GM18498 (cell line): Measurements from ENCODE around the gene HDAC4.

ENCODE experiments used
- ATAC-seq: cut with Tn5 transposase; IDR thresholded peaks from one replicate; pipeline ENCODE4 v1.9.1; 2021; ENCODE audit warnings: mild to moderate bottlenecking, moderate library complexity; ENCODE audit not compliant: unreplicated experiment

Gene HDAC4

GRCh38 chr2:239244625-239245024 lies 156.2 kb downstream of the HDAC4 start:
- ATAC-seq = no peak

GRCh38 chr2:239241431-239241960 lies 159.3 kb downstream of the HDAC4 start:
- no peak for ATAC-seq

DNA sequence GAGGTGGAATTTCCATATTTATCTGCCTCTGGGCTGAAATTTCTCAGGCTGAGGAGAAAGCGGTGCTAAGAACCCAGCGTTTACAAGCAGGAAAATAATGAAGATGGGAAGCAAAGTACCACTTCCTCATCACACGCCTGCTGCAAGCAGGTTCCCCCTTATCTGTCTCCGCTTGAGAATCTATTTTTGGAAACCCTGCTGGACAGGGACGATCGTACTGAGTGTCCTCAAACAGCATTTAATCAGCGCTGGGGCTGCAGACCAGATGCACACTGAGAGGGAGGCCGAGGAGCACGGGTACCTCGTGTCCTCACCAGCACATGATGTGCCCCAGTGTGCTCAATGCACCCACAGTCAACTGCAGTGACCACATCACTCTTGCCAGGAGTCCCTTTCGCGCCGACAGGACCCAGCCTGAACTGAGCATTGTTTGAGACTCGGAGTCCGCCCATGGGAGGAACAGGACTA lies 160.4 kb downstream of the HDAC4 start:
- ATAC-seq = no peak

GRCh38 chr2:239239607-239240413 lies 161.0 kb downstream of the HDAC4 start:
- ATAC-seq = no peak

GRCh38 chr2:239238839-239239606 lies 161.8 kb downstream of the HDAC4 start:
- ATAC-seq = no peak

- no peak for ATAC-seq
Observed at GRCh38 chr2:239238381-239238780, 162.4 kb downstream of the HDAC4 start.

DNA sequence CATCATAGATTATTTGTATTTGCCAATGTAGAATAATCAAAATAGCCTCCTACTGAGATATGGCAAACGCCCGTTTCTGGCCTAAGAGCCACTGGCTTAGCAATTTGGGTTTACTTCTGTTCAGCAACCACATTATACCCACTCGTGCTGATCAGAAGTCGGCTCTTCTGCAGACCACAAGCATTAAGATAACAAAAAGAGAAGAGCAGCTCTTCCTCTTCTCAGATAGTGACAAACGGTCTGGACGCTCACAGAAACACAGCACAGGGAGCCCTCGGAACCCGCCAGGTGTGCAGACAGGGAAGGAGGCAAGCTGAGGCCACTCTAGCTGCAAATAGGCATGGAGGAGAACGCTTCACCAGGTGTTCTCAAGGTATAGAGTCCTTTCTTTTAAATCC lies 164.0 kb downstream of the HDAC4 start:
- no peak for ATAC-seq

- ATAC-seq = no peak
Observed at GRCh38 chr2:239236043-239236807, 164.6 kb downstream of the HDAC4 start.

GRCh38 chr2:239235311-239235710 lies 165.5 kb downstream of the HDAC4 start:
- no peak for ATAC-seq

DNA sequence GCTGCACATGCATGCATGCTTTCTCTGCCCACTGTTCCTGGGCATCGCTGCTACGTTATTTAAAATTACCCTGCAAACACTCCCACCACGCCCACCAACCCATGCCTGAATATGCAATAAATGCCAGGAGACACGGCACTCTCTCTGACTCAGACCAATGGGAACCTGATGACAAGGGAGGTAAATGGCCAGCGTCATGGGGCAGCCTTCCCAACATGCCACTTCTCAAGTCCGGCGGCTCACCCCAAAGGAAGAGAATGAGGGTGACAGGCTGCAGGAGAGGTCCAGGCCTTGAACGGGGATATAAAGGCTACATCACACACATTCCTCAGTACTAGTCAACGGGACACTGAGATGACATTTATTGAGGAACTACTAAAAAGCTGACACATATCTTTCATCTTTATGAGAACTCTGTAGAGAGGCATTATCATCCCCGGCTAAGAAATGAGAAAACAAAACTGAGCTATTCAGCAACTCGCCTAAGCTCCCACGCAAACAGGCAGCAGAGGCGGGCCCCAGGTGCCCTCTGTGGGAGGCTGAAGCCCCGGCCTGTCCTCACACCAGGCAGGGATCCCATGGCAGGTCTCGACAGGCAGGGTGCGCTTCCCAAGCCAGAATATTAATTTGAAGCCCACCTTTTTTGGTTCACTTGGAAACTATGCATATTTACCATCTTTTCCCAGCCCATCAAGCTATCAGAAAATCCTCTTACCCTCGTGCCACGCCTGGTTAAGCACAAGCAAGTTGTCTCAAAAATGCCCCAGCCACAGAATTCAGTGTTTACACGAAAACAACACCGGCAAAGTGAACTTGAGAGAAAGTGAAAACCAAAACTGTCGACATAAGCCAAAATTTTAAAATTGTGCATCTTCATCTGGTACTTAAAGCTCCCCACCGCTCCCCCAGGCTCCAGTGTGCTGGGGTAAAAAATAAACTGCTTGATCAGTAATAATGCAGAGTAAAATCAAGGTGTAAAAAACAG lies 166.3 kb downstream of the HDAC4 start:
- ATAC-seq = no peak

- ATAC-seq = no peak
Observed at GRCh38 chr2:239233576-239233975, 167.2 kb downstream of the HDAC4 start.

DNA sequence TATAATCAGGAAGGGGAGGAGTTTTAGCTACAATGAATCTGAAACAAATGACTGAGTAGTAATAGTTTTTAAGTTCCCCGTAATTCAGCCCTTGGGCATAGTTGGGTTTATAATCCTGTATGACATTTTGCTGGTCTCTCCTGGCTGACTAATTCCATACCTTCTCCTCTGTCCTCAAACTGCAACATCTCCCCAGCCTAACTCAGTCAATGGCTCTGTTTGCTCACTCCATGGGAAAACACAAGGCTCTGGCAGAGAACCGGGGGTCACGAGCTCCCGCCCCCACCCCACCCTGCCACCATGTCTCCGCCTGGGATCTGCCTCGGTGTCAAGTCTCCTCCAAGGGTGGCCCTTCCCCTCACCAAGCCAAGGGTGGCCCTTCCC lies 168.6 kb downstream of the HDAC4 start:
- no peak for ATAC-seq

DNA sequence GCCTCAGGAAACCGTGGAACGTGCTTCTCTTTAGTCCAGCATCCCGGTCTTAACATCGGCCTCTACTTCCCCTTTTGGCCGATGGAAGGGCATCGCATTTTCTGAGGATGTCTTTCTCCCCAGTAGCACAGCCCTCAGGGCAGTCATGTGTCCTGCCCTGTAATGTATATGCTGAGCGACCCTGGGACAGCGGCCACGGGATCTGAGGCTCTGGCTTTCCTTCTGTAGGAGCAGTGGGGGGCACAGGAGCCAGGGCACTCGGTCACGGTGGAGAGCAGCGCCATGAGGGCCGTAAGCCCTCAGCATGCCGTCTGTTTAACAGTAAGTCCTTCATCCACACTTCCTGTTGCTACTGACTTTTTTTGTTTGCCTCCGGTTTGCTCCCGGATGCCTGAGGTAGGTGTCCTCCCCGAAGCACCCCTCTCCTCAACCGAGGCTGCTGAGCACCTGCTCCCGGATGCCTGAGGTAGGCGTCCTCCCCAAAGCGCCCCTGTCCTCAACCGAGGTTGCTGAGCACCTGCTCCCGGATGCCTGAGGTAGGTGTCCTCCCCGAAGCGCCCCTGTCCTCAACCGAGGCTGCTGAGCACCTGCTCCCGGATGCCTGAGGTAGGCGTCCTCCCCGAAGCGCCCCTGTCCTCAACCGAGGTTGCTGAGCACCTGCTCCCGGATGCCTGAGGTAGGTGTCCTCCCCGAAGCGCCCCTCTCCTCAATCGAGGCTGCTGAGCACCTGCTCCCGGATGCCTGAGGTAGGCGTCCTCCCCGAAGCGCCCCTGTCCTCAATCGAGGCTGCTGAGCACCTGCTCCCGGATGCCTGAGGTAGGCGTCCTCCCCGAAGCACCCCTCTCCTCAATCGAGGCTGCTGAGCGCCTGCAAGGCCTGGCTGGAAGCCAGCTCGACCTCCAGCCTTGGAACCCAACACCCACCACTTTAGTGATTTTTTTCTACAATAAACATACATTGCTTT lies 169.3 kb downstream of the HDAC4 start:
- ATAC-seq = no peak

DNA sequence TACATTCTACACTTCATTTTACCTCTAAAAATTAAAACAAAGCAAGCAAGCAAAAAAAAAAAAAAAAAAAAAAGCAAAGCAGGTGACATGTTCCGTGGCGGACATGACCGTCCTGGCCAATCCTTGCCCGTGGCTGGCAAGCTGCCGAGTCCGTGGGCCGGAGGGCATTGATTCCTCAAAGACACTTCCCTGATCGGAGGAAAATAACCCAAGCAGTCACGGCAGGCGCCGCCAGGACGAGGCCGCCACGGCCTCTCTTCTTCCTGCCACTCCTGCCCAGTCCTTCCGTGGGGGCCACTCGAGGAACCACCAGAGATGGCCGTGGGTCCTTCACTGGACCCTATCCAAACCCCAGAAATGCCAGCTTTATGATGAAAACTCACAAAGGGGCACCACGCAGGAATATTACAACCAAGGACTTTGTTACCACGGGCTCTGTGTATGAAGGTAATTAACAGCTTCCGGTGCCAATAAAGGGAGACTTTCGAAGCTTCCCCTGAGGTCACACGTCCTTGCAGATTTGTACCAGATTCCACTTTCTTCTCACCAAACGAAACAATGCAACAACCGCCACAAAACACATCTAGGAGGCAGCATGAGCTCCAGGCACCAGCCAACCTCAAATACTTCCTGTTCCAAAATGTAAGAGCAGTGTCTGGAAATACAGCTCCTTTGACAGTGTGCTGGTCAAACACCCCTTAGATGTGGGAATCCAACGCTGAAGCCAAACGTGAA lies 170.3 kb downstream of the HDAC4 start:
- no peak for ATAC-seq

DNA sequence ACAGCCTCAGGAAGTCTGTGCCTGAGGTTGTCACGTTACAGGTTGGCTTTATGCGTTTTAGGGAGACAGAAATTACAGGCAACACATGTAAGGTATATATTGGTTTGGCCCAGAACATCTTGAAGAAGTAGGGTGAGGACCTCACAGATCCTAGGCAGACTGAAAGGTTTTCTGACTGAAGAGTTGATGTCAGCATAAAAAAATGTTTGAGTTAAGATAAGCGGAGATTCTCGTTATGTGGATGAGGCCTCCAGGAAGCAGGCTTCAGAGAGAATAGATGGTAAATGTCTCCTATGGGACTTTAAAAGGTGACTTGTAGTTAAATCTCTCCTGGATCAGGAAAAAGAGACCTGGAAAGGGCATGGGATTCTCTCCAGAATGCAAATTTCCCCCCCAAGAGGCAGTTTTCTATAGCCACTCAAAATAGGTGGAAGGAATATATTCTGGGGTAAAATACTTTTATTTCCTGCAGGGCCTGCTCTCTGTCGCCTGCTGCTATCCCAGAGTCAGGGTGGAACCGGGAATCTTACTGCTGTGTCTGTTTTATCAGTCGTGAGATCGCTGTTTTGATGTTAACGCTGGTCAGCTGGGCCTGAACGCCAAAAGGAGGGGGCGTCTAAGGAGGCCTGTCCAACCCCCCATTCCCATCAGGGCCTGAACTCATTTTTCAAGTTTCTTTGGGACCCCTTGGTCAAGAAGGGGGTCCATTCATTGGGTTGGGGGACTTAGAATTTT lies 171.1 kb downstream of the HDAC4 start:
- no peak for ATAC-seq

GRCh38 chr2:239227661-239228371 lies 173.0 kb downstream of the HDAC4 start:
- no peak for ATAC-seq
